Measurements from ENCODE around the gene LRP6. TPM values are rescaled to one million over a fixed set of nuclear protein-coding genes. Genes with fewer than 3 reads are reported as not detected.
A peak's percentile ranks its signal among the peaks of the same experiment; 100 is the strongest.

Gene LRP6
- total RNA-seq, 2 donors from 2014 or later: 26.2 to 37.9 TPM

GRCh38 chr12:12086973-12087692, 179.7 kb downstream of the LRP6 start:
- no peaks in the 10 kb centered on the region for H3K36me3 ChIP-seq
- intact Hi-C loops (cut with DNase I): no loop called here
- no peaks in the 10 kb centered on the region for H3K4me1 ChIP-seq
- H3K27ac ChIP-seq: no peak overlapping the region
- H3K9ac ChIP-seq (ENCODE audit: low read depth in 2 of 2, low read length in 2 of 2): no peak overlapping the region
- no peak for DNase-seq
- no peak overlapping the region for H3K4me3 ChIP-seq
- H3K27me3 ChIP-seq: no peaks in the 10 kb centered on the region
- no peaks in the 10 kb centered on the region for H3K9me3 ChIP-seq
- no peak for TF ChIP-seq CTCF (IDR thresholded peaks at IDR 0.05)

GRCh38 chr12:12086362-12086761, 180.5 kb downstream of the LRP6 start:
- no peaks in the 10 kb centered on the region for H3K4me1 ChIP-seq
- H3K4me3 ChIP-seq: no peak overlapping the region
- DNase-seq: peak; percentile 29
- no peak overlapping the region for H3K9ac ChIP-seq (ENCODE audit: low read depth in 2 of 2, low read length in 2 of 2)
- no peaks in the 10 kb centered on the region for H3K36me3 ChIP-seq
- intact Hi-C loops (cut with DNase I): no loop called here
- no peaks in the 10 kb centered on the region for H3K27me3 ChIP-seq
- H3K9me3 ChIP-seq: no peaks in the 10 kb centered on the region
- TF ChIP-seq CTCF (IDR thresholded peaks at IDR 0.05): no peak
- H3K27ac ChIP-seq: no peak overlapping the region

GRCh38 chr12:12083688-12084087, 183.2 kb downstream of the LRP6 start:
- H3K9me3 ChIP-seq: no peaks in the 10 kb centered on the region
- no peaks in the 10 kb centered on the region for H3K27me3 ChIP-seq
- H3K36me3 ChIP-seq: no peaks in the 10 kb centered on the region
- H3K9ac ChIP-seq (ENCODE audit: low read depth in 2 of 2, low read length in 2 of 2): no peak overlapping the region
- H3K4me1 ChIP-seq: no peaks in the 10 kb centered on the region
- no peak for DNase-seq
- intact Hi-C loops (cut with DNase I): loop anchor here (5.0 kb wide), 1 partner anchor 244 kb away; no protein-coding TSS in a partner anchor
- no peak overlapping the region for H3K4me3 ChIP-seq
- TF ChIP-seq CTCF (IDR thresholded peaks at IDR 0.05): no peak
- no peak overlapping the region for H3K27ac ChIP-seq

- no peaks in the 10 kb centered on the region for H3K4me1 ChIP-seq
- H3K9ac ChIP-seq (ENCODE audit: low read depth in 2 of 2, low read length in 2 of 2): peak overlapping the region in 1 of 2 donors; percentile 51
- H3K27ac ChIP-seq: peak overlapping the region; percentile 21
- no peaks in the 10 kb centered on the region for H3K9me3 ChIP-seq
- intact Hi-C loops (cut with DNase I): loop anchor here (5.0 kb wide), 1 partner anchor 245 kb away; no protein-coding TSS in a partner anchor
- no peak for TF ChIP-seq CTCF (IDR thresholded peaks at IDR 0.05)
- H3K36me3 ChIP-seq: no peaks in the 10 kb centered on the region
- no peaks in the 10 kb centered on the region for H3K27me3 ChIP-seq
- H3K4me3 ChIP-seq: no peak overlapping the region
- DNase-seq: peak; percentile 81
Observed at GRCh38 chr12:12081836-12082497, 184.9 kb downstream of the LRP6 start.

GRCh38 chr12:12079291-12079690, 187.6 kb downstream of the LRP6 start:
- no peak for TF ChIP-seq CTCF (IDR thresholded peaks at IDR 0.05)
- Histone ChIP-seq H3K36me3 (no peaks in the 10 kb centered on the region), H3K9me3 (no peaks in the 10 kb centered on the region), H3K27me3 (no peaks in the 10 kb centered on the region), H3K4me1 (no peaks in the 10 kb centered on the region), H3K27ac (no peak overlapping the region), H3K4me3 (no peak overlapping the region), H3K9ac (ENCODE audit: low read depth in 2 of 2, low read length in 2 of 2) (no peak overlapping the region)
- intact Hi-C loops (cut with DNase I): no loop called here
- DNase-seq: no peak

All from colonic mucosa (tissue), 4 donors.